ENCODE measurements around the gene STAG3. TPM values are rescaled to one million over a fixed set of nuclear protein-coding genes. Genes with fewer than 3 reads are reported as not detected.

Gene STAG3
- total and polyA plus RNA-seq, 2 donors from 2014 or later = 3.4 to 3.7 TPM

- TF ChIP-seq, protein P1, sequence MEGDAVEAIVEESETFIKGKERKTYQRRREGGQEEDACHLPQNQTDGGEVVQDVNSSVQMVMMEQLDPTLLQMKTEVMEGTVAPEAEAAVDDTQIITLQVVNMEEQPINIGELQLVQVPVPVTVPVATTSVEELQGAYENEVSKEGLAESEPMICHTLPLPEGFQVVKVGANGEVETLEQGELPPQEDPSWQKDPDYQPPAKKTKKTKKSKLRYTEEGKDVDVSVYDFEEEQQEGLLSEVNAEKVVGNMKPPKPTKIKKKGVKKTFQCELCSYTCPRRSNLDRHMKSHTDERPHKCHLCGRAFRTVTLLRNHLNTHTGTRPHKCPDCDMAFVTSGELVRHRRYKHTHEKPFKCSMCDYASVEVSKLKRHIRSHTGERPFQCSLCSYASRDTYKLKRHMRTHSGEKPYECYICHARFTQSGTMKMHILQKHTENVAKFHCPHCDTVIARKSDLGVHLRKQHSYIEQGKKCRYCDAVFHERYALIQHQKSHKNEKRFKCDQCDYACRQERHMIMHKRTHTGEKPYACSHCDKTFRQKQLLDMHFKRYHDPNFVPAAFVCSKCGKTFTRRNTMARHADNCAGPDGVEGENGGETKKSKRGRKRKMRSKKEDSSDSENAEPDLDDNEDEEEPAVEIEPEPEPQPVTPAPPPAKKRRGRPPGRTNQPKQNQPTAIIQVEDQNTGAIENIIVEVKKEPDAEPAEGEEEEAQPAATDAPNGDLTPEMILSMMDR (IDR thresholded peaks at IDR 0.05; ENCODE audit: borderline replicate concordance, extremely low read depth, insufficient read depth) = no peak
- Histone ChIP-seq H3K36me3 (ENCODE audit: control insufficient read depth in 2 of 3, insufficient read depth in 3 of 3, low read length in 3 of 3) (peaks cover 2 to 18% (median 3%) of the 10 kb centered on the region in 3 donors), H3K27ac (ENCODE audit: low read depth in 2 of 2, low read length in 2 of 2) (no peak overlapping the region), H3K9me3 (ENCODE audit: control insufficient read depth in 2 of 3, insufficient read depth in 1 of 3, low read length in 3 of 3) (no peaks in the 10 kb centered on the region), H3K27me3 (ENCODE audit: control insufficient read depth, insufficient read depth, low read length) (no peaks in the 10 kb centered on the region), H3K4me1 (ENCODE audit: control insufficient read depth in 2 of 3, insufficient read depth in 2 of 3, low read depth in 1 of 3, low read length in 3 of 3) (peaks cover 0 to 8% (median 4%) of the 10 kb centered on the region in 3 donors), H3K9ac (ENCODE audit: low read length in 3 of 3) (peak overlapping the region in 1 of 3 donors; percentile 41), H3K4me3 (ENCODE audit: low read length in 3 of 3) (peak overlapping the region in 1 of 3 donors; percentile 71)
- no peak for DNase-seq
- FAIRE-seq = no peak
- intact Hi-C loops (cut with DNase I) = no loop called here
Measured at GRCh38 chr7:100157069-100157333, 20.7 kb upstream of the STAG3 start.

DNA sequence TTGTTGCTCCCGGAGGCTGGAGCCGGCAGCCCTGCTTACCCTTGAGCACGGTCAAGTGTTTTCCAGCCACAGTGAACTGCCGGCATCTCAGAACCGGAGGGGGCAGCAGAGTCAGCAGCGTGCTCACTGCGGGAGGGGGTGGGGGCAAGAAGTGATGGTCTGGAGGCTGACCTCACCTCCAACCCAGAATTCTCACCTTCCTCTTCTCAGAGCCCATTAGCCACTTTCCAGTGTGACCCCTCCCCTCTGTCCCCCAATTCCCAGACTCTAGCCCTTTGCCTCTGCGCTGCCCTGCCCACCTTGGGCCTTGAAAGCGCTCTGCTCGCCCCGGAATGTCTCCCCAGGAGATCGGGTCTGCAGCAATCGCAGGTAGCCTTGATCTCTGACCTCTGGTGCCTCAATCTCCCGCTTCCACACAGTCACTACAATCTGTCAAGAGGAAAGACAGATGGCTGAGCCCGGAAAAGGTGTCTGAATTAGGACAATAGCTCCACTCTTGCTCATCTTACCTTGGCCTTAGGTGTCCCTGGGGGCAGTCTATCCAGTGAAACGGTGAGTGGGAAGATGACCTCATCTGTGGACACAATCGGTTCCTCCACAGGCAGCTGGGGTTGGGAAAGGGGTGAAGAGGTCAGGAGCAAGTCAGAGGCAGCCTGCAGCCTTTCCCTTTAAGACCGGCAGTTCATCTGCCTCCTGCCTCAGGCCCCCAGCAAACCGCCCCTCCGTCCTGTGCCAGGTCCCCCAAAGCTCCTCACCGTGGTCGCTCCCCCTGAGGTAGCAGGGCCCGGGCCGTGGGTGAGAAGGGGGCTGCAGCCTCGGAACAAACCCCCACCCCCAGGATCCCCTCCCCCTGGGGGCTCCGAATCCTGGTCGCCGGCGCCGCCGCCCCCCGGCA, 20.1 kb upstream of the STAG3 start:
- Histone ChIP-seq H3K27me3 (ENCODE audit: control insufficient read depth, insufficient read depth, low read length) (no peaks in the 10 kb centered on the region), H3K36me3 (ENCODE audit: control insufficient read depth in 2 of 3, insufficient read depth in 3 of 3, low read length in 3 of 3) (peaks cover 2 to 18% (median 3%) of the 10 kb centered on the region in 3 donors), H3K9me3 (ENCODE audit: control insufficient read depth in 2 of 3, insufficient read depth in 1 of 3, low read length in 3 of 3) (no peaks in the 10 kb centered on the region), H3K4me3 (ENCODE audit: low read length in 3 of 3) (peak overlapping the region; percentile 25 to 71 (median 26)), H3K9ac (ENCODE audit: low read length in 3 of 3) (peak overlapping the region; percentile 7 to 61 (median 41)), H3K27ac (ENCODE audit: low read depth in 2 of 2, low read length in 2 of 2) (peak overlapping the region; percentile 13 to 51), H3K4me1 (ENCODE audit: control insufficient read depth in 2 of 3, insufficient read depth in 2 of 3, low read depth in 1 of 3, low read length in 3 of 3) (peaks cover 0 to 8% (median 4%) of the 10 kb centered on the region in 3 donors)
- no peak for FAIRE-seq
- DNase-seq = peak in 1 of 5 donors; percentile 69
- TF ChIP-seq, protein P1 (IDR thresholded peaks at IDR 0.05; ENCODE audit: borderline replicate concordance, extremely low read depth, insufficient read depth) = peak; percentile 9
- intact Hi-C loops (cut with DNase I) = no loop called here

DNA sequence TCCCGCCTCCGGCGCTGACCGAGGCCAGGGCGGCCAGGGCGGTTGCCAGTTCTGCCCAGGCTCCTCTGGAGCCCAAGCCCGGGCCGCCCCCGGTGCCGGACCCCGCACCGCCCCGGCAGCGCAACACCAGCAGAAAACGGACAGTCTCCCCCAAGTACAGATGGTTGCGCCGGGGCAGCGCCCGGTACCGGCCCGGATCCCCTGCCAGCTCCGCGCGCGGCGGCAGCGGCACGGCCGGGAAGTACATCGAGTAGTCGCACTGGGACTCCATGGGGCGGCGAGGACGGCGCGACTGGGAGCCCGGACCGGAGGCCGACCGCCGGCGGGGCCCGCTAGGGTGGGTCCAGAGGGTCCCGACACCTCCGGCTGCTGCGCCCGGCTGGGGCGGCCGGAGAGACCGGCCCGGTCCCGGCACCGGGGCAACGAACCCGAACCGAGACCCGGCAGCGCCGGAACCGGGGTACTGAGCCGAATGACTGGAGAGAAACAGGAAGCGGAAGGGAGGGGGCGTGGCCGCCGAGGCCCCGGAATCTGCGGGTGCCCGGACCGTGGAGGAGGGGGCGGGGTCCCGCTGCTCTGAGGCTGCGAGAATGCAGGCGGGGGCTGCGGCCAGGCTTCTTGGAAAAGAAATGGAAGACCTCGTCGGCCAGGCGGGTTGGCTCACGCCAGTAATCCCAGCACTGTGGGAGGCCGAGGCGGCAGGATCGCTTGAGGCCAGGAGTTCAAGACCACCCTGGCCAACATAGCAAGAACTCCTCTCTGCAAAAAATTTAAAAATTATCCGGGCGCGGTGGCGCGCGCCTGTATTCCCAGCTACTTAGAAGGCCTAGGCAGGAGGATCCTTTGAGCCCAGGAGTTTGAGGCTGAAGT, 19.3 kb upstream of the STAG3 start, which contains the start of gene TRAPPC14:
TSS of gene TRAPPC14 (minus strand) at position 495 of the 870 bp plus-strand sequence. CDS start at position 271, 224 bp downstream.
- H3K27me3 ChIP-seq (ENCODE audit: control insufficient read depth, insufficient read depth, low read length) = no peaks in the 10 kb centered on the region
- intact Hi-C loops (cut with DNase I) = no loop called here
- no peak for FAIRE-seq
- H3K9me3 ChIP-seq (ENCODE audit: control insufficient read depth in 2 of 3, insufficient read depth in 1 of 3, low read length in 3 of 3) = no peaks in the 10 kb centered on the region
- H3K36me3 ChIP-seq (ENCODE audit: control insufficient read depth in 2 of 3, insufficient read depth in 3 of 3, low read length in 3 of 3) = peaks cover 2 to 18% (median 3%) of the 10 kb centered on the region in 3 donors
- peak within 1 kb of the TSS; percentile 31 to 75 (median 61) for H3K9ac ChIP-seq (ENCODE audit: low read length in 3 of 3)
- peak within 1 kb of the TSS; percentile 61 to 72 (median 71) for H3K4me3 ChIP-seq (ENCODE audit: low read length in 3 of 3)
- H3K27ac ChIP-seq (ENCODE audit: low read depth in 2 of 2, low read length in 2 of 2) = peak within 1 kb of the TSS; percentile 13 to 51
- DNase-seq = peak; percentile 96 to 97 (median 97)
- TF ChIP-seq, protein P1 (IDR thresholded peaks at IDR 0.05; ENCODE audit: borderline replicate concordance, extremely low read depth, insufficient read depth) = no peak
- peaks cover 0 to 8% (median 4%) of the 10 kb centered on the region in 3 donors for H3K4me1 ChIP-seq (ENCODE audit: control insufficient read depth in 2 of 3, insufficient read depth in 2 of 3, low read depth in 1 of 3, low read length in 3 of 3)

Data from kidney (tissue), 14 donors.